Gastrocnemius medialis (tissue), 4 donors: Measurements from ENCODE around the gene SLC6A6. TPM values are rescaled to one million over a fixed set of nuclear protein-coding genes. Genes with fewer than 3 reads are reported as not detected.

Source experiments
- ATAC-seq, 2 donors: fragments of 150-250 bp; one replicate each; pipeline ENCODE4 v1.9.1; 2016
- DNase-seq, 2 donors: peaks; one replicate each; pipeline ENCODE4 v3.0.0-alpha.2; 2019
- H3K27ac ChIP-seq, 4 donors: fragments of 200-600 bp; sonication (generic); 1 replicate in 1 of 4; 2 replicates in 3 of 4; pipeline ENCODE4 v1.5.1; 2016 to 2018; ENCODE audit warnings: mild to moderate bottlenecking in 2 of 4, moderate library complexity in 1 of 4
- H3K27me3 ChIP-seq, 3 donors: fragments of 200-600 bp; sonication (generic) in 2 of 3; 1 replicate in 1 of 3; 2 replicates in 2 of 3; pipeline versions ENCODE4 v1.5.1 to v1.6.0; 2016 to 2019; ENCODE audit warnings: mild to moderate bottlenecking in 1 of 3, moderate library complexity in 1 of 3
- H3K36me3 ChIP-seq, 2 donors: fragments of 200-600 bp; sonication (generic) in 1 of 2; one replicate each; pipeline ENCODE4 v1.5.1; 2017 to 2018
- H3K4me1 ChIP-seq, 2 donors: fragments of 200-600 bp; sonication (generic) in 1 of 2; one replicate each; pipeline ENCODE4 v1.5.1; 2016 to 2017; ENCODE audit warnings: mild to moderate bottlenecking in 2 of 2
- H3K4me3 ChIP-seq, 4 donors: fragments of 200-600 bp; sonication (generic) in 3 of 4; 1 replicate in 1 of 4; 2 replicates in 3 of 4; pipeline ENCODE4 v1.5.1; 2016 to 2019; ENCODE audit warnings: mild to moderate bottlenecking in 2 of 4
- H3K9me3 ChIP-seq, 3 donors: fragments of 200-600 bp; sonication (generic) in 2 of 3; 1 replicate in 1 of 3; 2 replicates in 2 of 3; pipeline ENCODE4 v1.5.1; 2016 to 2019
- POLR2A ChIP-seq, 2 donors: fragments of 450-650 bp; IDR thresholded peaks; one replicate each; pipeline ENCODE4 v1.6.1; 2017; ENCODE audit warnings: antibody characterized with exemption in 2 of 2, mild to moderate bottlenecking in 2 of 2, moderate library complexity in 2 of 2
- in situ Hi-C, 4 donors: fragments of 200-750 bp; cut with MboI; loops; one replicate each; pipeline versions ENCODE4 v1.15.0 to v1.8.0; 2017; ENCODE audit warnings: low sequenced_read_pairs in 4 of 4
- intact Hi-C: fragments of 100-400 bp; cut with DNase I; formaldehyde crosslinking; loops from one replicate; pipeline ENCODE4 v1.15.1; 2023; ENCODE audit warnings: low total_unique reads
- total RNA-seq, 4 donors: library from RNA; depleted of rRNA; stranded (reverse); fragments of >200 nt; gene quantifications; one replicate each; pipeline versions ENCODE4 v1.1.0 to v1.2.3, GENCODE V29; 2016
- TF ChIP-seq, protein P1 (sequence below), 5 experiments: fragments of 450-650 bp in 3 of 5; fragments of 200-600 bp in 2 of 5; sonication (generic) in 2 of 5; IDR thresholded peaks in 4 of 5; conservative IDR thresholded peaks in 1 of 5; 1 replicate in 4 of 5; 2 replicates in 1 of 5; pipeline ENCODE4 v1.5.1; 2016 to 2019; ENCODE audit warnings: antibody characterized with exemption in 5 of 5, mild to moderate bottlenecking in 3 of 5, moderate library complexity in 3 of 5

Gene SLC6A6
- total RNA-seq, 4 donors from 2014 or later: 42.1 to 119 (median 88.7) TPM

DNA sequence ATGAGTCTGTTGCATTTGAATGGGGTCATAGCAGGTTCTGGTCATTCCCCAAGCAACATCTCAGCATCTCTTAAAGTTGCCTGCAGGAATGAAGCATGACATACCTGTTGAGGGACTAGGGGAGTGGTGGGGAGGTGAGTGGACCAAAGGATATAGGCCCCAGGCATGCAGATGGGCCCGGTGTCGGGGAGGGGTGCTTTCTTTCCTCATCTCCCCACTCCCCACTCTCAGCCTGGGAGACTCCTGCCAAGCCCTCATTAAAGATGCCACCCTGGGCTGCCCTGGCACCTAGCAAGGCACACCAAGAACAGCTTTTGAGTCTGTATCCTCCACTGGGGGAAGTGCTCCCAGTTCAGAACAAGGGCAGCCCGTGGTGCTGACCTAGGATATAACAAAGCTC is 83.6 kb downstream of the SLC6A6 start:
- in situ Hi-C loops (loop anchor here in 1 of 4 donors (25.0 kb wide), 1 partner anchor 599 kb away; the partner anchor contains the start of gene WNT7A), intact Hi-C loops (no loop called here)
- H3K27me3 ChIP-seq: no peaks in the 10 kb centered on the region
- no peaks in the 10 kb centered on the region for H3K9me3 ChIP-seq
- no peak for TF ChIP-seq POLR2A (IDR thresholded peaks at IDR 0.05)
- TF ChIP-seq, protein P1, sequence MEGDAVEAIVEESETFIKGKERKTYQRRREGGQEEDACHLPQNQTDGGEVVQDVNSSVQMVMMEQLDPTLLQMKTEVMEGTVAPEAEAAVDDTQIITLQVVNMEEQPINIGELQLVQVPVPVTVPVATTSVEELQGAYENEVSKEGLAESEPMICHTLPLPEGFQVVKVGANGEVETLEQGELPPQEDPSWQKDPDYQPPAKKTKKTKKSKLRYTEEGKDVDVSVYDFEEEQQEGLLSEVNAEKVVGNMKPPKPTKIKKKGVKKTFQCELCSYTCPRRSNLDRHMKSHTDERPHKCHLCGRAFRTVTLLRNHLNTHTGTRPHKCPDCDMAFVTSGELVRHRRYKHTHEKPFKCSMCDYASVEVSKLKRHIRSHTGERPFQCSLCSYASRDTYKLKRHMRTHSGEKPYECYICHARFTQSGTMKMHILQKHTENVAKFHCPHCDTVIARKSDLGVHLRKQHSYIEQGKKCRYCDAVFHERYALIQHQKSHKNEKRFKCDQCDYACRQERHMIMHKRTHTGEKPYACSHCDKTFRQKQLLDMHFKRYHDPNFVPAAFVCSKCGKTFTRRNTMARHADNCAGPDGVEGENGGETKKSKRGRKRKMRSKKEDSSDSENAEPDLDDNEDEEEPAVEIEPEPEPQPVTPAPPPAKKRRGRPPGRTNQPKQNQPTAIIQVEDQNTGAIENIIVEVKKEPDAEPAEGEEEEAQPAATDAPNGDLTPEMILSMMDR (IDR thresholded peaks at IDR 0.05 in 4 of 5, conservative IDR thresholded peaks at IDR 0.05 in 1 of 5): no peak
- H3K4me1 ChIP-seq: peaks cover 3 to 4% of the 10 kb centered on the region in 2 donors
- H3K27ac ChIP-seq: no peak overlapping the region
- H3K4me3 ChIP-seq: no peak overlapping the region
- ATAC-seq (no peak), DNase-seq (no peak)
- H3K36me3 ChIP-seq: peaks cover 0 to 64% of the 10 kb centered on the region in 2 donors

DNA sequence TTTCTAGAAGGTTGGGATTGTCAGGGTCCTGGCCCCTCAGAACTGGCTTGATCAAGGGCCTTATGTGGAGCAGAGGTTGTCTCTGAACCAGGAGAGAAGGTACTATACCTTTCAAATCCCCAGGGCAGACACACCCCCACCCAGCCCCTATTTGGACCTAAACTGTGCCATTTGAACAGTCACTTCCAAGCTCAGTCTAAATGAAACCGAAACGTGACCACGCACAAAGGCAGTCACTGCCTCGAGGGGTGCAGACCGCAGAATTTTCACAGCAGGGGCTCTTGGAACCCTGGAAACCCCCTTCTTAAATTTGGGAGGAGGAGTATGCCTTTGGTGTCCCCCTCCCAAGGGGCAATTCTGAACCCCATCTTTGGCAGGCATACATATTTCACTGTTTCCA is 84.1 kb downstream of the SLC6A6 start:
- no peak for DNase-seq
- intact Hi-C loops: no loop called here
- peaks cover 0 to 60% of the 10 kb centered on the region in 2 donors for H3K36me3 ChIP-seq

DNA sequence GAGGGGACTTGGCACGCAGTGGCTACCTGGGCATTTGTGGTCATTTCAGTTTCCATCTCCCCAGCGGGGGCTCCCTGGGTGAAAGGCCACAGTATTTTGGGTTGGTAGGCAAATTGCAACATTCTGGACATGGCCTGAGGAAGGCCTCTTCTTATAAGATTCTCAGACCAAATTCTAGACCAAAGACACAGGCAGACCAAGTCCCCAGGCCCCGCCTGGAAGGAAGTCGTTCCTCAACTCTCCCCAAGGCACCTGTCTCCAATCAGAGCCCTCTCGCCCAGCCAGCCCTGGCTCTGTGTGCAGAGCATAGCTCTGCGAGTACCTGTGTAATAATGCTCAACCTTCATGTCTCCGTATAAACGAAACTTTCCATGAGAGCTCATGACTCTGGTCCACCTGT is 84.7 kb downstream of the SLC6A6 start:
- no peaks in the 10 kb centered on the region for H3K27me3 ChIP-seq
- intact Hi-C loops: no loop called here
- no peak overlapping the region for H3K4me3 ChIP-seq
- DNase-seq: no peak
- ATAC-seq: no peak
- H3K27ac ChIP-seq: no peak overlapping the region
- TF ChIP-seq, protein P1 (IDR thresholded peaks at IDR 0.05 in 4 of 5, conservative IDR thresholded peaks at IDR 0.05 in 1 of 5): no peak
- TF ChIP-seq POLR2A (IDR thresholded peaks at IDR 0.05): no peak
- no peaks in the 10 kb centered on the region for H3K9me3 ChIP-seq
- in situ Hi-C loops: loop anchor here in 1 of 4 donors (25.0 kb wide), 1 partner anchor 600 kb away; the partner anchor contains the start of gene WNT7A
- H3K36me3 ChIP-seq: peaks cover 0 to 53% of the 10 kb centered on the region in 2 donors
- H3K4me1 ChIP-seq: peaks cover 0 to 3% of the 10 kb centered on the region in 2 donors

More for the DNA sequence above, 84.1 kb downstream of the SLC6A6 start:
- Histone ChIP-seq H3K4me1 (peaks cover 3 to 4% of the 10 kb centered on the region in 2 donors), H3K9me3 (no peaks in the 10 kb centered on the region), H3K4me3 (no peak overlapping the region), H3K27ac (no peak overlapping the region), H3K27me3 (no peaks in the 10 kb centered on the region)
- ATAC-seq: no peak
- in situ Hi-C loops: loop anchor here in 1 of 4 donors (25.0 kb wide), 1 partner anchor 599 kb away; the partner anchor contains the start of gene WNT7A
- TF ChIP-seq POLR2A (IDR thresholded peaks at IDR 0.05): no peak
- TF ChIP-seq, protein P1 (IDR thresholded peaks at IDR 0.05 in 4 of 5, conservative IDR thresholded peaks at IDR 0.05 in 1 of 5): no peak

DNA sequence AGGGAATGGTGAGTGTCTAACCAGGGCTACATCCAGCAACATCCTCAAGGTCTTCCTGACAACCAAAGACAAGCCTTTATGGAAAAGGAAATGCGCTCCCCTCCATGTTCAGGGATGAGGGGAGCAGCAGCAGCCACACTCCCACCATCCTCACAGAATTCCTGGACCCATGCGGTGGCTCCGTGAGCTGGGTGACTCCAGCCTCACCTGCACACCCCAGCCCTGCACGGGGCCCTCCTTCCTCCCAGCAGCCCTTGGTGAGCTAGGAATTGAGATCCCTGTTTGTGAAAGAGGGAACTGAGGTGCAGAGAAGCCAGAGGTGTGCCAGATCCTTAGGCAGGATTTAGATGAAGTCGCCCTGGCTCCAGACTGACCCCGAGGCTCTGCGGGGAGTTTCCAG is 85.4 kb downstream of the SLC6A6 start:
- intact Hi-C loops (no loop called here), in situ Hi-C loops (loop anchor here in 1 of 4 donors (25.0 kb wide), 1 partner anchor 601 kb away; the partner anchor contains the start of gene WNT7A)
- no peak for TF ChIP-seq POLR2A (IDR thresholded peaks at IDR 0.05)
- TF ChIP-seq, protein P1 (IDR thresholded peaks at IDR 0.05 in 4 of 5, conservative IDR thresholded peaks at IDR 0.05 in 1 of 5): no peak
- no peak overlapping the region for H3K4me3 ChIP-seq
- no peaks in the 10 kb centered on the region for H3K9me3 ChIP-seq
- no peaks in the 10 kb centered on the region for H3K27me3 ChIP-seq
- H3K36me3 ChIP-seq: peaks cover 0 to 50% of the 10 kb centered on the region in 2 donors
- ATAC-seq: no peak
- H3K27ac ChIP-seq: no peak overlapping the region
- no peak for DNase-seq
- peaks cover 0 to 3% of the 10 kb centered on the region in 2 donors for H3K4me1 ChIP-seq
